ENCODE measurements around the gene MATN1. TPM values are rescaled to one million over a fixed set of nuclear protein-coding genes. Genes with fewer than 3 reads are reported as not detected.

MATN1 gene
- total RNA-seq, 2 donors from 2014 or later, result not detected

- DNase-seq (peak in 1 of 2 donors; percentile 34), ATAC-seq (no peak)
- intact Hi-C loops (cut with DNase I, micrococcal nuclease), result no loop called here
These were observed 36.4 kb upstream of the MATN1 start for GRCh38 chr1:30759718-30760281.

DNA sequence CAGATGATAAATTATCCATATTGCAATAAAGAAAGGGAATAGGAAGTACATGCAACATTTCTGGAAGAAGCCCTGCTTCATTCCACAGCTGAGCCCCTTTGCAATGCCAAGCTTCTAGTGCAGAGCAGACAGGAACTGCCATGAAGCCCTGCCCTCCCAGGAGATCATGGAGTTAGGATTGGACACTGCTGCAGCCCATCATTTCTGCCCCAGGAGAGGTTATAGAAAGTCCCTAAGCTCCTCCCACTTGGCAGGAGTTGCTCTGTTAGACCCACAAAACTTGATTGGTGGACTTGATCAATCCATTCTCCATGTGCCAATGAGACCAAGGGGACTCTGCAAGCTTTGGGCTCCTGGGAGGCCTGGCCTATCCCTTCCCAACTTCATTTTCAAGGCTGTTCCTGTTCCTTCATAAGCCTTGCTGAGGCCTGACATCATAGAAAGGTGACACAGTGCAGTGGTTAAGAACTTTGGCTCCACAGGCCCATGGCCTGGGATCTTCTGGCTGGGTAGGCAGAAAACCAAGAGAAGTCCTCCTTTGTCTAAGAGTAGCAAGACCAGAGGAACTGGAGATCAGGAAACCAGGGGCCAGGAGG is 35.5 kb upstream of the MATN1 start:
- ATAC-seq (no peak), DNase-seq (no peak)
- intact Hi-C loops (cut with DNase I, micrococcal nuclease), result no loop called here

DNA sequence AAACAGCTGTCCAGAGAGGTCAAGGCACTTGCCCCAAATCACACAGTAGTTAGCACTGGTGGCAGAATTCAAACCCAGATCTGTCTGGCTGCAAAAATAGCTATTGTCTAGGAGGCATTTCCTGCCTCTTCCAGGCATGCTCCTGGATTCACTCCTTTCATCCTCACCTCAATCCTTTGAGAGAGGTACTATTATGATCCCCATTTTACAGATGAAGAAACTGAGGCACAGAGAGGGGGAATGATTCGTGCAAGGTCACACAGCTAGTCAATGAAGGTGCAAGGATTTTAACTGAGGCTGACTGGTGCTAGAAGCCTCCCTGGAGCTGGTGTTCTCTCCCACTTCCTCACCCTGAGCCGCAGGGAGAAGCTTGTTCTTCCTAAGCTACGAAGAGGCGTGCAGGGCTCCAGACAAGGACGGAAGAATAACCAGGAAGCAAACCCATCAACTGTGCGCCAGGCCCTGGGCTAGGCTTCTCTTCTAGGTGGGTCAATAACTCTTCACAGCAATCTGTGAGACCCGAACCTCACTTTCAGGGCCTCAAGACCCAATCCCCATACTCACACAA is 34.8 kb upstream of the MATN1 start:
- intact Hi-C loops (cut with DNase I, micrococcal nuclease), result no loop called here
- DNase-seq, result no peak
- no peak for ATAC-seq

- DNase-seq (peak; percentile 61 to 67), ATAC-seq (peak; percentile 43)
- intact Hi-C loops (cut with DNase I, micrococcal nuclease), result no loop called here
These were observed 34.2 kb upstream of the MATN1 start, which contains the start of gene LAPTM5 for GRCh38 chr1:30757352-30758120. LAPTM5 (minus strand) TSS chr1:30757774; CDS start chr1:30757745, 29 bp downstream.

GRCh38 chr1:30756545-30757351 is 33.4 kb upstream of the MATN1 start:
- ATAC-seq (peak; percentile 39), DNase-seq (peak; percentile 52 to 70)
- intact Hi-C loops (cut with DNase I, micrococcal nuclease), result no loop called here

GRCh38 chr1:30756206-30756544 is 32.8 kb upstream of the MATN1 start:
- no peak for DNase-seq
- intact Hi-C loops (cut with DNase I, micrococcal nuclease), result no loop called here
- ATAC-seq, result no peak

DNA sequence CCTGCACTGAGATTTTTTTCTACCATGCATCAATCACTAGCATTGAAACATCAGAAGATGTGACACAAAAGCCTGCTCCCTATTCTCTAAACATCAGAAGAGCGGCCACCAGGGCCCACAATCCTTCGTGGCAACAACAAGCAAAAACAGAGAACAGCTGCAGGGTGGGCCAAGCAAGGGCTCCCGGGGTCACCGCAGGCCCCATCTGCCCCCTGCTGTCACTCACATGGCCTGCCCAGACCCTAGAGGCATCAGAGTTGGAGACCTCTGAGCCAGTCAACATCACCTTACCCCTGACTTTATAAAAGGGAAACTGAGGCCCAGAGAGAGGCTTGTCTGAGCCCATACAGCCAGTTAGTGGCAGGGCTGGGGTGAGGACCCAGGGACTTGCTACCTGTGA is 32.4 kb upstream of the MATN1 start:
- no peak for DNase-seq
- ATAC-seq, result no peak
- intact Hi-C loops (cut with DNase I, micrococcal nuclease), result no loop called here

DNA sequence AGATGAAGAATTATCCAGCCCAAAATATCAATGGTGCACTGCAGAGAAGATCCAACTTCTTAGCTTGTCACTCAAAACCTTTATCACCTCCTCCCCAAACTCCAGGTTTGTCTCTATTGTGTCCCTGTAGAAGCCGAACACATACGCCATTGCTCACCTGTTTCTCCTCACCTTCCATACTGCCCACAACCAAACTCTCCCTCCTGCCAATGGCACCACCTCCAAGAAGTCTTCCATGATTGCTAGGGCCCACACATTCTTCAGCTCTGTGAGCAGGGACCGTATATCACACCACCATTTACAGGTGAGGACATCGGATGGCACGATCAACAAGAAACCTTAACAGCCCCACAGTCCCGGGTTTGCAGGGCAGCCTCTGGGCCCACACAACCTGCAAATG is 31.9 kb upstream of the MATN1 start:
- DNase-seq (no peak), ATAC-seq (no peak)
- intact Hi-C loops (cut with DNase I, micrococcal nuclease), result no loop called here

DNA sequence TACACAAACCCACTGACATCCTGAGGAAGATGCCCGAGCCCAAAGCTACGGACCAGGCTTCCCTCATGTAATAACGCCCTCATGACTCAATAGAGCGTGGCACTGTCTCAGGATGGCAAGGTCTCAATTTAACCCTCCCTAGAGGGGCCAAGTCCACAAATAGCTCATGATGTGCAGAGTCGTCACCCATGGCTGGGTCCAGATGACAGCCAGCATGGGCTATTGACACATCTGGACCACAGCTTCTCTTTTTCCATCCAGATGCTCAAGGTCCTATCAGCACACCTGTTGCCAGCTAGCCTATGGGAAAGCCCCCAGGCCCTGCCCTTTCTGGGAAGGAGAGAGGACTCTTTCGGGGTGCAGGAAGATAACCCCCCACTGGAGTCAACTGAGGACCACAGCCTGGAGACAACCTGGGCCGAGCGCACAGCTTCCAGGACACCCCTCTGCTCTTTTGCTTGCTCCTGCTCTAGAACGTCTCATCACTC is 31.3 kb upstream of the MATN1 start:
- ATAC-seq (no peak), DNase-seq (no peak)
- intact Hi-C loops (cut with DNase I, micrococcal nuclease), result no loop called here

GRCh38 chr1:30753660-30754123 is 30.3 kb upstream of the MATN1 start:
- DNase-seq, result no peak
- ATAC-seq, result no peak
- intact Hi-C loops (cut with DNase I, micrococcal nuclease), result no loop called here

GRCh38 chr1:30753118-30753517 is 29.7 kb upstream of the MATN1 start:
- ATAC-seq (no peak), DNase-seq (no peak)
- intact Hi-C loops (cut with DNase I, micrococcal nuclease), result no loop called here

- no peak for DNase-seq
- intact Hi-C loops (cut with DNase I, micrococcal nuclease), result no loop called here
- ATAC-seq, result no peak
These were observed 29.2 kb upstream of the MATN1 start for GRCh38 chr1:30752651-30752908.

- no peak for DNase-seq
- intact Hi-C loops (cut with DNase I, micrococcal nuclease), result no loop called here
- no peak for ATAC-seq
These were observed 28.7 kb upstream of the MATN1 start for GRCh38 chr1:30751830-30752650.

DNA sequence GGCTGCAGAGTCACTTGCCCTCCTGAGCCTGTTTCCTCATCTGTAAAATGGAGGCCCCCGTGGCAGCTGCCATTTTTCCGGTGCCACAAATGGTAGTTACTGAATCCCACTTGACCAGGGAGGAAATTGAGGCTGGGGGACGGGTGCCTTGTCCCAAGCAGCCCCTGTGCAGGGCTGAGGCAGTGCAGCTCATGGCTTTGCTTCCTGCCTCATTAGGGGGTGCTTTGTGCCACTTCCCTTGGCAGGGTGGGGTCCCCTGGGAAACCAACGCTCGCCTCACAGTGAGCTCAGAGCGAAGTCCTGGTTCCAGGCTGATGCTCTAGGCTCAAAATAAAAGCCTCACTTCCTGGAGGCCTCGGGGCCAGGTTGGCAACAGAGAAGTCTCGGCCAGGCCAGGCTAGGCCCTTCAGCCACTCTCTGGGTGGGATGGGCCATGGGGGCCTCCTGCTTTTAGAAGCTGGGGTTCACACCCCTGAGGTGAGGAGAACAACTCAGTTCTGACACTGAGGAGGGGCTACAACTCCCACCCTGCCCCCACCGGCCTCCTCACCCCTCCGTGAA is 27.4 kb upstream of the MATN1 start:
- intact Hi-C loops (cut with DNase I, micrococcal nuclease), result no loop called here
- DNase-seq, result peak in 1 of 2 donors; percentile 35
- ATAC-seq, result no peak

GRCh38 chr1:30749691-30750583 is 26.6 kb upstream of the MATN1 start:
- DNase-seq (peak in 1 of 2 donors; percentile 51), ATAC-seq (no peak)
- intact Hi-C loops (cut with DNase I, micrococcal nuclease), result no loop called here

GRCh38 chr1:30748699-30749401 is 25.5 kb upstream of the MATN1 start:
- DNase-seq, result no peak
- intact Hi-C loops (cut with DNase I, micrococcal nuclease), result no loop called here

More at GRCh38 chr1:30748699-30749401, 25.5 kb upstream of the MATN1 start:
- no peak for ATAC-seq
